ENCODE data around the gene DGAT2.

DNA sequence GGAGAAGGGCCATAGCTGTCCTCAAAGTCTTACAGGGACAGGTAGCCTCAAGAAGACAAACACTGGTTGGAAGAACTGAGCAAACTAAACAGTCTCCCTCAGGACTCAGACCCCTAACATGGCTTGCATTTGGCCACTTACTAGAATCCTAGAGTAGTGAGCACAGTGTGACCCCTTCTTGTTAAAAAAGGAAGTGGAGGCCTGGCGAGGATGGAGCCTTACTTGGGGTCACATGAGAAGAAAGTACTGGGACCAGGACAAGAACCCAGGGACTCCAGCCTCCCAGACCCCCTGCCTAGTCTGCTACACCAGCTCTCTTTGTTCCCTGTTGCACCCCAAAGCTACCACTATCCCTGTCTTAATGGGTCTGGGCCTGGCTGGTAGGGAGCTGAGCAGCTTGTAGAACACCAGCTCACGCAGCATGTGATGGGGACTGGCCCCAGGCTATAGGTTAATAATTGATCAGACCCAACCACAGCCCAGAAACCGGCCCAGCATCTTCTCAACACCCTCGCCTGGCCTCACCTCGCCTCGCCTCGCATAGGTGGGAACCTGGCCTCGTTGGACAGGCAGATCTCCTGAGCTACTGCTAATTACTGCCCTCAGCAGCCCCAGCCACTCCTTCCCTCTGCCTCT, 17.6 kb downstream of the DGAT2 start:
- TF ChIP-seq, protein P1, sequence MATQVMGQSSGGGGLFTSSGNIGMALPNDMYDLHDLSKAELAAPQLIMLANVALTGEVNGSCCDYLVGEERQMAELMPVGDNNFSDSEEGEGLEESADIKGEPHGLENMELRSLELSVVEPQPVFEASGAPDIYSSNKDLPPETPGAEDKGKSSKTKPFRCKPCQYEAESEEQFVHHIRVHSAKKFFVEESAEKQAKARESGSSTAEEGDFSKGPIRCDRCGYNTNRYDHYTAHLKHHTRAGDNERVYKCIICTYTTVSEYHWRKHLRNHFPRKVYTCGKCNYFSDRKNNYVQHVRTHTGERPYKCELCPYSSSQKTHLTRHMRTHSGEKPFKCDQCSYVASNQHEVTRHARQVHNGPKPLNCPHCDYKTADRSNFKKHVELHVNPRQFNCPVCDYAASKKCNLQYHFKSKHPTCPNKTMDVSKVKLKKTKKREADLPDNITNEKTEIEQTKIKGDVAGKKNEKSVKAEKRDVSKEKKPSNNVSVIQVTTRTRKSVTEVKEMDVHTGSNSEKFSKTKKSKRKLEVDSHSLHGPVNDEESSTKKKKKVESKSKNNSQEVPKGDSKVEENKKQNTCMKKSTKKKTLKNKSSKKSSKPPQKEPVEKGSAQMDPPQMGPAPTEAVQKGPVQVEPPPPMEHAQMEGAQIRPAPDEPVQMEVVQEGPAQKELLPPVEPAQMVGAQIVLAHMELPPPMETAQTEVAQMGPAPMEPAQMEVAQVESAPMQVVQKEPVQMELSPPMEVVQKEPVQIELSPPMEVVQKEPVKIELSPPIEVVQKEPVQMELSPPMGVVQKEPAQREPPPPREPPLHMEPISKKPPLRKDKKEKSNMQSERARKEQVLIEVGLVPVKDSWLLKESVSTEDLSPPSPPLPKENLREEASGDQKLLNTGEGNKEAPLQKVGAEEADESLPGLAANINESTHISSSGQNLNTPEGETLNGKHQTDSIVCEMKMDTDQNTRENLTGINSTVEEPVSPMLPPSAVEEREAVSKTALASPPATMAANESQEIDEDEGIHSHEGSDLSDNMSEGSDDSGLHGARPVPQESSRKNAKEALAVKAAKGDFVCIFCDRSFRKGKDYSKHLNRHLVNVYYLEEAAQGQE (IDR thresholded peaks at IDR 0.05; ENCODE audit: borderline replicate concordance) = no peak
- no peak for TF ChIP-seq CTCF (IDR thresholded peaks at IDR 0.05; ENCODE audit: poor library complexity, severe bottlenecking)
- no peak for TF ChIP-seq RAD21 (conservative IDR thresholded peaks at IDR 0.05)
- no peak for TF ChIP-seq TAF1 (IDR thresholded peaks at IDR 0.05; ENCODE audit: low read depth)
- no peak for TF ChIP-seq POLR2AphosphoS5 (IDR thresholded peaks at IDR 0.05)
- no peak for TF ChIP-seq EZH2 (IDR thresholded peaks at IDR 0.05; ENCODE audit: borderline replicate concordance, insufficient read depth, low read length, poor library complexity, severe bottlenecking)

All from neural cell (in vitro differentiated cells).